HEK293T (cell line): Measurements from ENCODE around the gene EXD3.
"Not testable (repeated sequence)": the region's sequence is repeated elsewhere in the genome, so short reads cannot be mapped to it uniquely, and the experiment has no call there.

Experiments used
- SUZ12 ChIP-seq: fragments of 450-650 bp; IDR thresholded peaks from 2 replicates; pipeline ENCODE4 v1.6.1; 2016; ENCODE audit warnings: mild to moderate bottlenecking
- TARDBP ChIP-seq: fragments of 450-650 bp; IDR thresholded peaks from 2 replicates; pipeline ENCODE4 v1.6.1; 2016

GRCh38 chr9:137378688-137379410 lies 44.1 kb downstream of the EXD3 start:
- TF ChIP-seq TARDBP, SUZ12: not testable (repeated sequence)
